GM18907 (cell line): ENCODE measurements around the gene TST.
A peak's percentile ranks its signal among the peaks of the same experiment; 100 is the strongest.

ENCODE experiments used
- ATAC-seq: cut with Tn5 transposase; IDR thresholded peaks from one replicate; pipeline ENCODE4 v1.9.1; 2021; ENCODE audit warnings: mild to moderate bottlenecking, moderate library complexity; ENCODE audit not compliant: unreplicated experiment

The TST gene

GRCh38 chr22:37054056-37054395 is 34.8 kb upstream of the TST start:
- no peak for ATAC-seq

- ATAC-seq: no peak
Measured at GRCh38 chr22:37053310-37054055, 34.2 kb upstream of the TST start.

GRCh38 chr22:37052386-37053309 is 33.4 kb upstream of the TST start:
- no peak for ATAC-seq

GRCh38 chr22:37051391-37052385 is 32.4 kb upstream of the TST start, which contains the start of gene KCTD17:
TSS of gene KCTD17 (plus strand) at chr22:37051742. CDS start at chr22:37051761, 19 bp downstream.
- ATAC-seq: peak; percentile 65

GRCh38 chr22:37050913-37051312 is 31.7 kb upstream of the TST start:
- ATAC-seq: no peak

GRCh38 chr22:37049224-37049623 is 30.0 kb upstream of the TST start:
- no peak for ATAC-seq

- ATAC-seq: no peak
Measured at GRCh38 chr22:37048133-37048532, 28.9 kb upstream of the TST start.

- ATAC-seq: no peak
Measured at GRCh38 chr22:37047006-37047405, 27.8 kb upstream of the TST start.

GRCh38 chr22:37046589-37046988 is 27.3 kb upstream of the TST start:
- no peak for ATAC-seq

- ATAC-seq: no peak
Measured at GRCh38 chr22:37045958-37046357, 26.7 kb upstream of the TST start.

- ATAC-seq: no peak
Measured at GRCh38 chr22:37044634-37045625, 25.7 kb upstream of the TST start.

GRCh38 chr22:37043828-37044538 is 24.7 kb upstream of the TST start:
- peak; percentile 56 for ATAC-seq

- no peak for ATAC-seq
Measured at GRCh38 chr22:37043209-37043827, 24.1 kb upstream of the TST start.

- no peak for ATAC-seq
Measured at GRCh38 chr22:37039466-37039865, 20.2 kb upstream of the TST start.

GRCh38 chr22:37037669-37038068 is 18.4 kb upstream of the TST start:
- ATAC-seq: no peak

GRCh38 chr22:37036655-37037377 is 17.6 kb upstream of the TST start:
- no peak for ATAC-seq

GRCh38 chr22:37033605-37034430 is 14.6 kb upstream of the TST start:
- ATAC-seq: no peak
